Measurements from ENCODE around the gene RFX2.

The RFX2 gene

GRCh38 chr19:5953680-5954213, 156.6 kb downstream of the RFX2 start:
- peak overlapping the region; percentile 81 to 94 (median 90) for H3K4me2 ChIP-seq

GRCh38 chr19:5953030-5953589, 157.2 kb downstream of the RFX2 start:
- peaks cover 6 to 30% (median 17%) of the 10 kb centered on the region in 11 experiments; a peak in 20 of 22 replicates for H3K36me3 ChIP-seq
- H4K20me1 ChIP-seq, result peaks cover 91 to 100% (median 98%) of the 10 kb centered on the region in 11 experiments
- H3K27me3 ChIP-seq, result no peaks in the 10 kb centered on the region
- peaks cover 79 to 95% (median 91%) of the 10 kb centered on the region in 10 experiments for H3K4me1 ChIP-seq
- H3K4me3 ChIP-seq, result no peak overlapping the region
- H3K9me3 ChIP-seq (replicated peaks in 1 of 11), result no peaks in the 10 kb centered on the region
- 0 out of 22 replicates have a peak overlapping the region, but pooled peaks of 1 of the 11 experiments have one; percentile 1 for H3K9ac ChIP-seq
- H3K4me2 ChIP-seq, result peak overlapping the region; percentile 81 to 94 (median 90)
- TF ChIP-seq Cebpa-rat (IDR thresholded peaks at IDR 0.05), result no peak
- peak overlapping the region in 9 of 11 experiments; percentile 22 to 67 (median 44); a peak in 12 of 22 replicates for H3K27ac ChIP-seq

More at GRCh38 chr19:5953680-5954213, 156.6 kb downstream of the RFX2 start:
- peaks cover 10 to 37% (median 22%) of the 10 kb centered on the region in 11 experiments; a peak in 21 of 22 replicates for H3K36me3 ChIP-seq
- H4K20me1 ChIP-seq, result peaks cover 97 to 100% (median 98%) of the 10 kb centered on the region in 11 experiments
- peak overlapping the region in 9 of 11 experiments; percentile 4 to 67 (median 34); a peak in 13 of 22 replicates for H3K27ac ChIP-seq
- no peak overlapping the region for H3K4me3 ChIP-seq
- TF ChIP-seq Cebpa-rat (IDR thresholded peaks at IDR 0.05), result no peak
- H3K27me3 ChIP-seq, result no peaks in the 10 kb centered on the region
- H3K4me1 ChIP-seq, result peaks cover 72 to 95% (median 91%) of the 10 kb centered on the region in 10 experiments
- peak overlapping the region in 3 of 11 experiments; percentile 15 to 51 (median 42); a peak in 2 of 22 replicates for H3K9ac ChIP-seq
- H3K9me3 ChIP-seq (replicated peaks in 1 of 11), result no peaks in the 10 kb centered on the region

- peak overlapping the region in 1 of 10 experiments; percentile 28; a peak in 1 of 20 replicates for H3K4me3 ChIP-seq
- H3K27ac ChIP-seq, result peak overlapping the region in 9 of 11 experiments; percentile 1 to 67 (median 33); a peak in 11 of 22 replicates
- no peak for TF ChIP-seq Cebpa-rat (IDR thresholded peaks at IDR 0.05)
- H4K20me1 ChIP-seq, result peaks cover 84 to 100% (median 99%) of the 10 kb centered on the region in 11 experiments
- no peaks in the 10 kb centered on the region for H3K9me3 ChIP-seq (replicated peaks in 1 of 11)
- H3K4me2 ChIP-seq, result peak overlapping the region; percentile 81 to 94 (median 90)
- H3K27me3 ChIP-seq, result no peaks in the 10 kb centered on the region
- peak overlapping the region in 4 of 11 experiments; percentile 18 to 53 (median 30); a peak in 2 of 22 replicates for H3K9ac ChIP-seq
- H3K4me1 ChIP-seq, result peaks cover 86 to 98% (median 97%) of the 10 kb centered on the region in 10 experiments
- peaks cover 5 to 35% (median 21%) of the 10 kb centered on the region in 11 experiments; a peak in 16 of 22 replicates for H3K36me3 ChIP-seq
Observed at GRCh38 chr19:5952193-5953029, 157.9 kb downstream of the RFX2 start.

- peaks cover 7 to 38% (median 23%) of the 10 kb centered on the region in 11 experiments; a peak in 17 of 22 replicates for H3K36me3 ChIP-seq
- TF ChIP-seq Cebpa-rat (IDR thresholded peaks at IDR 0.05), result no peak
- no peaks in the 10 kb centered on the region for H3K27me3 ChIP-seq
- peak overlapping the region in 3 of 10 experiments; percentile 6 to 28 (median 9); a peak in 4 of 20 replicates for H3K4me3 ChIP-seq
- no peaks in the 10 kb centered on the region for H3K9me3 ChIP-seq (replicated peaks in 1 of 11)
- H4K20me1 ChIP-seq, result peaks cover 81 to 100% (median 100%) of the 10 kb centered on the region in 11 experiments
- H3K4me2 ChIP-seq, result peak overlapping the region; percentile 81 to 94 (median 90)
- peak overlapping the region in 8 of 11 experiments; percentile 6 to 53 (median 26); a peak in 12 of 22 replicates for H3K9ac ChIP-seq
- peaks cover 96 to 100% (median 100%) of the 10 kb centered on the region in 10 experiments for H3K4me1 ChIP-seq
- peak overlapping the region in 2 of 11 experiments; percentile 30 to 67; a peak in 4 of 22 replicates for H3K27ac ChIP-seq
Observed at GRCh38 chr19:5951338-5951861, 158.9 kb downstream of the RFX2 start.

GRCh38 chr19:5950741-5951140, 159.6 kb downstream of the RFX2 start:
- peak overlapping the region in 1 of 11 experiments; percentile 67; a peak in 1 of 22 replicates for H3K27ac ChIP-seq
- peaks cover 100% of the 10 kb centered on the region in 10 experiments for H3K4me1 ChIP-seq
- H4K20me1 ChIP-seq, result peaks cover 81 to 100% (median 100%) of the 10 kb centered on the region in 11 experiments
- no peak overlapping the region for H3K4me3 ChIP-seq
- peak overlapping the region in 4 of 11 experiments; percentile 6 to 53 (median 26); a peak in 7 of 22 replicates for H3K9ac ChIP-seq
- TF ChIP-seq Cebpa-rat (IDR thresholded peaks at IDR 0.05), result no peak
- H3K4me2 ChIP-seq, result peak overlapping the region; percentile 81 to 94 (median 90)
- no peaks in the 10 kb centered on the region for H3K9me3 ChIP-seq (replicated peaks in 1 of 11)
- H3K36me3 ChIP-seq, result peaks cover 9 to 42% (median 30%) of the 10 kb centered on the region in 11 experiments; a peak in 19 of 22 replicates
- no peaks in the 10 kb centered on the region for H3K27me3 ChIP-seq

- Histone ChIP-seq H3K4me2 (peak overlapping the region; percentile 81 to 94 (median 90)), H3K27ac (no peak overlapping the region), H3K4me1 (peaks cover 100% of the 10 kb centered on the region in 10 experiments), H3K27me3 (no peaks in the 10 kb centered on the region), H4K20me1 (peaks cover 80 to 100% (median 100%) of the 10 kb centered on the region in 11 experiments), H3K9ac (peak overlapping the region in 2 of 11 experiments; percentile 4 to 50; a peak in 1 of 22 replicates), H3K4me3 (no peak overlapping the region), H3K9me3 (replicated peaks in 1 of 11) (no peaks in the 10 kb centered on the region), H3K36me3 (peaks cover 17 to 51% (median 35%) of the 10 kb centered on the region in 11 experiments; a peak in 19 of 22 replicates)
- TF ChIP-seq Cebpa-rat (IDR thresholded peaks at IDR 0.05), result no peak
Observed at GRCh38 chr19:5949792-5950305, 160.5 kb downstream of the RFX2 start.

GRCh38 chr19:5948752-5949564, 161.3 kb downstream of the RFX2 start:
- peak overlapping the region; percentile 0 to 74 (median 42); a peak in 16 of 22 replicates for H3K27ac ChIP-seq
- no peaks in the 10 kb centered on the region for H3K27me3 ChIP-seq
- peak overlapping the region; percentile 3 to 68 (median 43); a peak in 16 of 22 replicates for H3K9ac ChIP-seq
- H3K4me2 ChIP-seq, result peak overlapping the region; percentile 81 to 94 (median 90)
- H4K20me1 ChIP-seq, result peaks cover 79 to 100% (median 100%) of the 10 kb centered on the region in 11 experiments
- H3K9me3 ChIP-seq (replicated peaks in 1 of 11), result no peaks in the 10 kb centered on the region
- no peak overlapping the region for H3K4me3 ChIP-seq
- H3K4me1 ChIP-seq, result peaks cover 97 to 100% (median 100%) of the 10 kb centered on the region in 10 experiments
- TF ChIP-seq Cebpa-rat (IDR thresholded peaks at IDR 0.05), result no peak
- H3K36me3 ChIP-seq, result peaks cover 17 to 60% (median 37%) of the 10 kb centered on the region in 11 experiments; a peak in 19 of 22 replicates
